Stimulated activated CD8-positive, alpha-beta memory T cell treated with anti-CD3 and anti-CD28 coated beads, Interleukin-4, amount 100 ng/mL, for 4 hours (primary cell): ENCODE results near the gene ZNF608.

ENCODE experiments used
- DNase-seq, 2 donors: peaks; one replicate each; pipeline ENCODE4 v3.0.0-alpha.2; 2020; ENCODE audit warnings: low read depth in 2 of 2, low spot score in 1 of 2

ZNF608 gene

GRCh38 chr5:124719113-124719967 lies 27.1 kb downstream of the ZNF608 start:
- no peak for DNase-seq

DNA sequence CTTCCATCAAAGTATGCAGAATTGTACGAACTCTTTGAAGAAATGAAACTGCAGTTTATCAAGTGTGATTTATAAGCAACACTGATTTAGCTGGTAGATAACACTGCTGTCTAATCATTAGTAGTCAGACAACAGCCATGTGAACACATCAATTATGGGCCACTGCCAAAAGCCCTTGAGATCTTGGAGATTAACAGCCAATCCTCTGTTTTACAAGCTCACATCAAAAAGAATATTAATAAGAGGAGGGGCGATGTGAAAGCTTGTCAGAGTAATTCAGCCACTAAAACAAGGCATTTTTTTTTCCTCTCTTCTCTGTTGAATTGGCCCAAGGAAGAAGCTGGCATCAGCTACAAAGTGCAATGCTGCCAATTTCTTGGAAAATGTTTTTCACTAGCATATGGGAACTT lies 28.1 kb downstream of the ZNF608 start:
- no peak for DNase-seq

GRCh38 chr5:124716169-124716568 lies 30.3 kb downstream of the ZNF608 start:
- no peak for DNase-seq

- no peak for DNase-seq
Measured at GRCh38 chr5:124714910-124715309, 31.5 kb downstream of the ZNF608 start.

DNA sequence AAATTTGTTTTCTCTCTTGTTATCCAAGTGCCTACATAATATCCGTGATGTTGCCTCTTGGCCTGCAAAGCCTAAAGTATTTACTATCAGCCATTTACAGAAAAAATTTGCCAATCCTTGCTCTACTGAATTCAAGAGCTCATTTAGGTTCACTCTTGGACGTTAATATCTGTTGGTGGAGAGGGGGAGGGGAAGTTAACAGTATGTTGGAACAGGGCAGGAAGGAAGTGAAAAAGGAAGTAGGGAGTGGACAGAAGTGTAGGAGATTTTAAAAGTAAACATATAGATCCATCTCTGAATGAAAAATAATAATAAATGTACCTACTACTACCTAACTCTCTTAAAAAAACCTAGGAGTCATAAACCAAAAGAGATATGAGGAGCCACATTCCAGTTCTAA lies 32.8 kb downstream of the ZNF608 start:
- DNase-seq: no peak

GRCh38 chr5:124712731-124713305 lies 33.6 kb downstream of the ZNF608 start:
- no peak for DNase-seq

- no peak for DNase-seq
Measured at GRCh38 chr5:124708086-124708485, 38.4 kb downstream of the ZNF608 start.

GRCh38 chr5:124707520-124707919 lies 38.9 kb downstream of the ZNF608 start:
- DNase-seq: no peak

GRCh38 chr5:124706729-124707361 lies 39.6 kb downstream of the ZNF608 start:
- DNase-seq: no peak

- DNase-seq: no peak
Measured at GRCh38 chr5:124706051-124706450, 40.4 kb downstream of the ZNF608 start.

DNA sequence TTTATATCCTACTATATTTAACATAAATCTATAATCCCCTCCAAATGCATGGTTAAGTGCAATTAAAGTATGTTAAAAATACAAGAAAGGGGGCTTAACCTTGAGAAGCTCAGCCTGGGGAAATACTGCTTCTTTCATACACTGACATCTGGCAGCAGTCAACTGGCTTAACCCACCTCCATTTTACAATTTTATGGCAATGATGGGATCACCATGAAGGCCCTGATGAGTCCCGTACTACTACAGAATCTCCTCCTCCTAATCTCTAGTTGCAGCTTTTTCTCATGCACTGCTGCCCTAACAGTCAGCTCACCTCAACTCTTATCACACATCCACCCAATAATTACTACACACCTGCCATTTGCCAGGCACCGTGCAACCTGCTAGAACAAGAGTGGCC lies 40.9 kb downstream of the ZNF608 start:
- DNase-seq: no peak

GRCh38 chr5:124704594-124705284 lies 41.7 kb downstream of the ZNF608 start:
- no peak for DNase-seq

DNA sequence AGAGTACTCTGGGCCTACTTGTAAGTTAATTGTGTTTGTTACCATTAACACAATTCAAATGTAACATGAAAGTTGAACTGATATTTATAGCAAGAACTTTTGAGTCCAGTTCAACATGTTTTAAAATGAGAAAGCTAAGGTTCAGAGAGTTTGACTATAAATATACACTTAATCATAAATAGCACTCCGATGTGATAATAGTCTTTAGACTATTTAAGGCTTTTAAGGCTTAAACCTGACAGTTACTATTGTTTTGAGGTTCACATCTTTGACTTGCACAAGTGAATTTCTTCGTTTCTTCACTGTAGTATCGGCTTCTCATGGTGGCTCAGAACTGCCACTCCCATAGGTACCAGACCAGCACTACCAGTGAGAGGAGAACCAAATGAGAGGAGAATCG lies 42.4 kb downstream of the ZNF608 start:
- no peak for DNase-seq

DNA sequence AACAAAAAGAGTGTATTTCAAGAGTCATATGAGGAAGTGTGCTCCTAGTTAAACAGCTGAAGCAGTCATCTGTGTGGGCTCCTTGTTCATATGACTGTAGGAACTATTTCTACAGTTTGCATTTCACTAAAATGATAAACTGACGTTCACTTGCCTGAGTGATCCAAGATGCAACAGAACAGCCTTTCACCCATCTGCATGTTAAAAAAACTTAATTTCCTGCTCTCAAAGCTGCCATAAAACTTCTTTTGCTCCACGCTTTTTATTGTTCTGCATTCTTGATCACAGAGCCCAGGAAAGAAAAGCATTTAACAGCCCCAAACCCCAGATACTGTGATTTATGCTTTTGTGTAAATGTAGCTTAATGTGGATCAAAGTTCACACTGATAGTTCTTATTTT lies 43.9 kb downstream of the ZNF608 start:
- DNase-seq: no peak

- no peak for DNase-seq
Measured at GRCh38 chr5:124701873-124702425, 44.5 kb downstream of the ZNF608 start.

GRCh38 chr5:124701016-124701415 lies 45.4 kb downstream of the ZNF608 start:
- DNase-seq: no peak

- DNase-seq: no peak
Measured at GRCh38 chr5:124700333-124700732, 46.1 kb downstream of the ZNF608 start.

- no peak for DNase-seq
Measured at GRCh38 chr5:124698770-124699169, 47.7 kb downstream of the ZNF608 start.

DNA sequence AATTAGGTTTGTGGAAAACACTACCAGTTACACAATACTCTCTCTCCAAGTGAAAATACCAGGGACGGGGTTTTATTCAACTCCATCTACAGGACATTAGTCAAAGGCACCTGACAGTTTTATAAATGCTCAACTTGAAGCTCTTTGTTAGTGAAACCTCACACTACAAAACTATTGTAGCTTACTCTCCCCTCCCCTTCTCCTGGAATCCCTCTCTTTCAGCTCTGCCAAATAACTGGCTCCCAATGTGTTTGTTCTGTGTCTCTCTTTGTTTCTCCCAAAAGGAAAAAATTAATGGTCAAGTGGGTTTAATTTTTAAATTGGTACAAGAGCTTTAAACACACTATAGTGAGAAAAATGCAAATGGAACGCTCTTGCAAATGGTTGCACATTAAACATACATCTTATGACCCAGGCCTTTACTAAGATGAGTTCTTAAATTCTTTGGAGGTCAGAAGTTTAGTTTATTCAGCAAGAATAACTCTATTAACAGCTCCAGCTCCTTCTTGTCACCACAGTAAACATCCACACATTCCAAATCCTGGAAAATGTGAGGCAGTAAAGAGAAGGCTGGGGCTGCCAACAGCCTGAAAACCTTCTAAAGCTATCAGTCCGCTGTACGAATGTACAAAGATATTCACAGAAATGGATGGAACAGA lies 48.4 kb downstream of the ZNF608 start:
- no peak for DNase-seq

- no peak for DNase-seq
Measured at GRCh38 chr5:124697501-124697900, 48.9 kb downstream of the ZNF608 start.

DNA sequence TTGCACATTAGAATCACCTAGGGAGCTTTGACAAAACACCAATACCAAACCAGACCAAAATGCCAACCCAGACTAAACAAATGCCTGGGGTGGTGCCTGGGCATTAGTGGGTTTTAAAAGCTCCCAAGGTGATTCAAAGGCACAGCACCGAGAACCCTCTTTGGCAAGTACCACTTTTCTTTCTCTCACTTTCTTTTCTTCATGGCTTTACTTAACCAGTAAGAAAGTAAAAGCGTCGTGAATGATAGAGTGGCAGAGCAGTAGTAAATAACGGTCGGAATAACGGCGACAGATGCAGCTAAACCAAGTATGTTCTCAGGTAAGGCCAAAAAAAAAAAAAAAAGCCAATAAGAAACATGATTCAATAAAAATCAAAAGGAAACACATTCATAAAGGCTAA lies 49.5 kb downstream of the ZNF608 start:
- no peak for DNase-seq
